ENCODE measurements around the gene TMEM191C. TPM values are rescaled to one million over a fixed set of nuclear protein-coding genes. Genes with fewer than 3 reads are reported as not detected.

Gene TMEM191C
- total RNA-seq, 2 donors from 2014 or later = 4.0 to 4.4 TPM

DNA sequence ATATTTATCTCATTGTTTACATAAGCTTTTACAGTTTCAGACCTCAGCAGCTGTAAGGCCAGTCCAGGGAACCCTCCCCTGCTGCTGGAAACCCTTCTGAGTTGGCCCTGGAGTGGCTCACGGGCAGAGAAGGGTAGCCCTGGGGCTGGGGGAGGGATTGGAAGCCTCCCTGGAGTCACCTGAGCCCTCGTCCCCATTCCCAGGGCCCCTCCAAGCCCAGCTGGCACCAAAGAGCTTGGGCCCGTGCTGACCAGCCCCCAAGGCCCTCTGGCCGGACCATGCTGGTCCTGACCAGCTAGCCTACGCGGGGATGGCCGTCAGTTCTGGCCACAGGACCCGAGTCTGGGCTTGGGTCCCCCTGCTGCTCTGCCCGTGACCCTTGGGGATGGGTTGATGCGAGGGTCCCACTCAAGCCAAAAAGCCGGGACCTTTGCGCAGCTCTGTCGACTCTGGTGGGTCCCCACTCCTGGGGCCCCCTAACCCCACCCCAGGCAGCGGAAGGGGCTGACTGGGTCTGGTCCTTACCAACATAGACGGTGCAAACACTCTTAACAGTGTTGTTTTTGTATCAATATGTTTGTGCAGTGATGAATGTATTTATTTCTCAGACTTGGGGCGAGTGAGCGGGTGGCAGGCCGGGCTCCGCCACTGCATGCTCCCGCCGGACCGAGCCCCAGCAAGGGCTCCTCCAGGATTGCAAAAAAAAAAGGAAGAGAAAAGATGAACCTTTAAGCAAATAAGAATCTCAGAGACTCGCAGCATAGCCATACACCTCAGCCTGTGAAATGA is 17.5 kb upstream of the TMEM191C start:
- H3K27ac Mint-ChIP-seq = no peak overlapping the region
- peaks cover 7% of the 10 kb centered on the region for H3K4me1 Mint-ChIP-seq
- Histone ChIP-seq H3K9ac (ENCODE audit: extremely low read depth, low read length, poor library complexity, severe bottlenecking) (no peak overlapping the region), H3K27me3 (ENCODE audit: control insufficient read depth, insufficient read depth, low read length, poor library complexity, severe bottlenecking) (no peaks in the 10 kb centered on the region), H3K4me1 (ENCODE audit: control insufficient read depth, insufficient read depth, low read length) (no peaks in the 10 kb centered on the region), H3K4me3 (ENCODE audit: low read length) (no peak overlapping the region), H3K9me3 (ENCODE audit: control insufficient read depth, low read length) (no peaks in the 10 kb centered on the region), H3K27ac (ENCODE audit: low read depth, low read length) (no peak overlapping the region), H3K36me3 (ENCODE audit: control insufficient read depth, insufficient read depth, low read length) (peaks cover 23% of the 10 kb centered on the region)
- no peaks in the 10 kb centered on the region for H3K27me3 Mint-ChIP-seq (ENCODE audit: insufficient read depth)
- peak; percentile 42 for DNase-seq
- TF ChIP-seq, protein P1, sequence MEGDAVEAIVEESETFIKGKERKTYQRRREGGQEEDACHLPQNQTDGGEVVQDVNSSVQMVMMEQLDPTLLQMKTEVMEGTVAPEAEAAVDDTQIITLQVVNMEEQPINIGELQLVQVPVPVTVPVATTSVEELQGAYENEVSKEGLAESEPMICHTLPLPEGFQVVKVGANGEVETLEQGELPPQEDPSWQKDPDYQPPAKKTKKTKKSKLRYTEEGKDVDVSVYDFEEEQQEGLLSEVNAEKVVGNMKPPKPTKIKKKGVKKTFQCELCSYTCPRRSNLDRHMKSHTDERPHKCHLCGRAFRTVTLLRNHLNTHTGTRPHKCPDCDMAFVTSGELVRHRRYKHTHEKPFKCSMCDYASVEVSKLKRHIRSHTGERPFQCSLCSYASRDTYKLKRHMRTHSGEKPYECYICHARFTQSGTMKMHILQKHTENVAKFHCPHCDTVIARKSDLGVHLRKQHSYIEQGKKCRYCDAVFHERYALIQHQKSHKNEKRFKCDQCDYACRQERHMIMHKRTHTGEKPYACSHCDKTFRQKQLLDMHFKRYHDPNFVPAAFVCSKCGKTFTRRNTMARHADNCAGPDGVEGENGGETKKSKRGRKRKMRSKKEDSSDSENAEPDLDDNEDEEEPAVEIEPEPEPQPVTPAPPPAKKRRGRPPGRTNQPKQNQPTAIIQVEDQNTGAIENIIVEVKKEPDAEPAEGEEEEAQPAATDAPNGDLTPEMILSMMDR (conservative IDR thresholded peaks at IDR 0.05) = no peak
- no peaks in the 10 kb centered on the region for H3K9me3 Mint-ChIP-seq
- whole genome bisulfite sequencing, 2 experiments (ENCODE audit: insufficient coverage in 1 of 2, insufficient read length in 1 of 2) = 94 to 96% methylated on average over 8 to 23 of the region's 23 CpGs
- H3K36me3 Mint-ChIP-seq (ENCODE audit: low read depth) = peaks cover 23% of the 10 kb centered on the region
- H3K4me3 Mint-ChIP-seq = no peak overlapping the region

DNA sequence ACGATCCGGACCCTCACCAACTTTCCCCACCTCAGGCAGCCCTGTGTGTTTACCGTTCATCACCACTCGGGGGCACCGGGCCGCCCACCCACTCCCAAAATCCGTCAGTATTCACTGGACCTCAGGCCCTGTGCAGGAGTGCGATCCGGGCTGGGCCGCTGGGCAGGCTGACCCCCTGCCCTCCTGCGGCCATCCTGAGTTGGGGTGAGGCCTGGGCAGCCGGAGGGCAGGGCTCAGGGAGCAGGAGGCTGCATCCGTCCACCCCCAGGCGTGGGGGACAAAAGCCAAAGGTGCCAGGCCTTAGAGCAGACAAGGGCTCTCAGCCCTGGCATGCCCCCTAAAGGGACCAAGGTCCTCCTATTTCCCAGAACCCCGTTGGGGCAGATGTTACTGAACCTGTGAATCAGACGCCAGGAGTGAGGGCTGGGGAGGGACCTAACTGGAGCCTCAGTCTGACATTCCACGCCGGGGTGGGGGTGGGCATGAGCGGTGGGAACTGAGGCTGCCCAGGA is 16.8 kb upstream of the TMEM191C start:
- H3K4me1 ChIP-seq (ENCODE audit: control insufficient read depth, insufficient read depth, low read length) = no peaks in the 10 kb centered on the region
- Mint-ChIP-seq H3K27ac (no peak overlapping the region), H3K27me3 (ENCODE audit: insufficient read depth) (no peaks in the 10 kb centered on the region), H3K36me3 (ENCODE audit: low read depth) (peaks cover 19% of the 10 kb centered on the region), H3K4me1 (peaks cover 9% of the 10 kb centered on the region), H3K4me3 (no peak overlapping the region), H3K9me3 (no peaks in the 10 kb centered on the region)
- peaks cover 20% of the 10 kb centered on the region for H3K36me3 ChIP-seq (ENCODE audit: control insufficient read depth, insufficient read depth, low read length)
- no peaks in the 10 kb centered on the region for H3K9me3 ChIP-seq (ENCODE audit: control insufficient read depth, low read length)
- no peak overlapping the region for H3K4me3 ChIP-seq (ENCODE audit: low read length)
- H3K27ac ChIP-seq (ENCODE audit: low read depth, low read length) = no peak overlapping the region
- WGBS, 2 experiments (ENCODE audit: insufficient coverage in 1 of 2, insufficient read length in 1 of 2) = 88 to 97% methylated on average over 11 to 19 of the region's 19 CpGs
- H3K27me3 ChIP-seq (ENCODE audit: control insufficient read depth, insufficient read depth, low read length, poor library complexity, severe bottlenecking) = no peaks in the 10 kb centered on the region
- peak; percentile 65 for DNase-seq
- TF ChIP-seq, protein P1 (conservative IDR thresholded peaks at IDR 0.05) = peak; percentile 63
- no peak overlapping the region for H3K9ac ChIP-seq (ENCODE audit: extremely low read depth, low read length, poor library complexity, severe bottlenecking)

DNA sequence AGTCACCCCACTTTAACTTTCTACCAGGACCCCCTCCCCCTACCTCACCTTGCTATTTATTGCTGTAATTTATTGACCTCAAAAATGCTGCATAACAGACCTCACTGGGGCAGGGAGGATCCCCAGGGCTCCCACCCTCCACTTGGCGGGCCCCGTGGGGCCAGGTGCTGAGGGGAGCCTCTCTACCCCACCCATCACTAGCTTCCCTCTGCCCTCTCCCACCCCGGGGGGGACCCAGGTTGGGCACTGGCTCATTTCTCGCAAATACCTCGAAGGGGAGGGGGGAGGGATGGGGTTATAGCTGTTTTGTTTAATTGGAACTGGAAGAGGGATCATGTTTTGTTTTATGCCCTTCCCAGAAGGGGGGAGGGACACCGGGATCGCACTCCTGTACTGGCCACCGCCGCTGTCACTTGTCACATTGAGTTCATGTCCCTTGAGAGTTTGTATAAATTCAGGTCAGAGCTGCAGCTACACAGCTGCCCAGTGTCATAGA is 16.3 kb upstream of the TMEM191C start:
- H3K36me3 Mint-ChIP-seq (ENCODE audit: low read depth) = peaks cover 18% of the 10 kb centered on the region
- WGBS, 2 experiments (ENCODE audit: insufficient coverage in 1 of 2, insufficient read length in 1 of 2) = 90 to 96% methylated on average over 2 to 9 of the region's 9 CpGs
- H3K27me3 Mint-ChIP-seq (ENCODE audit: insufficient read depth) = no peaks in the 10 kb centered on the region
- DNase-seq = no peak
- Histone ChIP-seq H3K27ac (ENCODE audit: low read depth, low read length) (no peak overlapping the region), H3K9me3 (ENCODE audit: control insufficient read depth, low read length) (no peaks in the 10 kb centered on the region), H3K27me3 (ENCODE audit: control insufficient read depth, insufficient read depth, low read length, poor library complexity, severe bottlenecking) (no peaks in the 10 kb centered on the region), H3K4me3 (ENCODE audit: low read length) (no peak overlapping the region), H3K9ac (ENCODE audit: extremely low read depth, low read length, poor library complexity, severe bottlenecking) (no peak overlapping the region), H3K36me3 (ENCODE audit: control insufficient read depth, insufficient read depth, low read length) (peaks cover 20% of the 10 kb centered on the region), H3K4me1 (ENCODE audit: control insufficient read depth, insufficient read depth, low read length) (no peaks in the 10 kb centered on the region)
- TF ChIP-seq, protein P1 (conservative IDR thresholded peaks at IDR 0.05) = no peak
- no peak overlapping the region for H3K4me3 Mint-ChIP-seq
- no peak overlapping the region for H3K27ac Mint-ChIP-seq
- H3K9me3 Mint-ChIP-seq = no peaks in the 10 kb centered on the region
- H3K4me1 Mint-ChIP-seq = peaks cover 10% of the 10 kb centered on the region
